Measurements from ENCODE around the gene MYH10. TPM values are rescaled to one million over a fixed set of nuclear protein-coding genes. Genes with fewer than 3 reads are reported as not detected.

The MYH10 gene
- total RNA-seq, 1 donor from 2014 or later = 218 TPM

DNA sequence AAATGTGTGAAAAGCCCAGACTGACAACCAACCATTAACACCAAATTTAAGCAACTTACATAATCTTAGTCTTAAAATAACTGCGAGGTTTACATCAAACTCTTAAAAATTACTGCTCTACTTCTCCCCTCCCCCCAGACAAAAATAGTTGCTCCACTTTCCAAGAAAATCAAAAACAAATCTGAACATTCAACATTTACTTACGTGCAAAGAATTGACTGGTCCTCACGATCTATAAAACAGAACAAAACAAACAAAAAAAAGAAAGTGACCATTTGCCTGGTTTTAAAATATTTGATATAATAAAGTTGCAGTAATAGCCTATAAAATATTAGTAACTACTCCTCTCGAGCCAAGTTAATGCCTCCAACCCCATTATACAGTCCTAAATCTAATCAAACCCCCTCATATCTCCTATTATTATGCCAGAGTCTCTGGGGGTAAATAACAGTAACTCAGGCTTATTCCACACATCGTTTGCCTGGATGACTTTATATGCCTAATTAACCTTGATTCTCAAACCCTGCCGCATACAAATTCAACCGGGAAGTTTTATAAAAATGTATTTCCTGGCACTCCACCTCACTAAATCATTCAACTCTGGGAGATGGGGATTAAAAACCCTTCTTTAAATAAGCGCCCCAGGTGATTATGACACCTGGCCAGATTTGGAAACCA is 41.5 kb downstream of the MYH10 start:
- no peak overlapping the region for H3K27ac Mint-ChIP-seq (ENCODE audit: unreplicated experiment)
- peaks cover 8% of the 10 kb centered on the region for H3K4me1 Mint-ChIP-seq (ENCODE audit: low read depth, unreplicated experiment)
- TF ChIP-seq, protein P1, sequence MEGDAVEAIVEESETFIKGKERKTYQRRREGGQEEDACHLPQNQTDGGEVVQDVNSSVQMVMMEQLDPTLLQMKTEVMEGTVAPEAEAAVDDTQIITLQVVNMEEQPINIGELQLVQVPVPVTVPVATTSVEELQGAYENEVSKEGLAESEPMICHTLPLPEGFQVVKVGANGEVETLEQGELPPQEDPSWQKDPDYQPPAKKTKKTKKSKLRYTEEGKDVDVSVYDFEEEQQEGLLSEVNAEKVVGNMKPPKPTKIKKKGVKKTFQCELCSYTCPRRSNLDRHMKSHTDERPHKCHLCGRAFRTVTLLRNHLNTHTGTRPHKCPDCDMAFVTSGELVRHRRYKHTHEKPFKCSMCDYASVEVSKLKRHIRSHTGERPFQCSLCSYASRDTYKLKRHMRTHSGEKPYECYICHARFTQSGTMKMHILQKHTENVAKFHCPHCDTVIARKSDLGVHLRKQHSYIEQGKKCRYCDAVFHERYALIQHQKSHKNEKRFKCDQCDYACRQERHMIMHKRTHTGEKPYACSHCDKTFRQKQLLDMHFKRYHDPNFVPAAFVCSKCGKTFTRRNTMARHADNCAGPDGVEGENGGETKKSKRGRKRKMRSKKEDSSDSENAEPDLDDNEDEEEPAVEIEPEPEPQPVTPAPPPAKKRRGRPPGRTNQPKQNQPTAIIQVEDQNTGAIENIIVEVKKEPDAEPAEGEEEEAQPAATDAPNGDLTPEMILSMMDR (IDR thresholded peaks at IDR 0.05; ENCODE audit: partially characterized antibody, unreplicated experiment) = no peak
- no peak for DNase-seq
- peaks cover 4% of the 10 kb centered on the region for H3K36me3 Mint-ChIP-seq (ENCODE audit: unreplicated experiment)
- no peak overlapping the region for H3K4me3 Mint-ChIP-seq (ENCODE audit: unreplicated experiment)
- H3K9me3 Mint-ChIP-seq (ENCODE audit: unreplicated experiment) = peaks cover 2% of the 10 kb centered on the region
- peaks cover 7% of the 10 kb centered on the region for H3K27me3 Mint-ChIP-seq (ENCODE audit: unreplicated experiment)

DNA sequence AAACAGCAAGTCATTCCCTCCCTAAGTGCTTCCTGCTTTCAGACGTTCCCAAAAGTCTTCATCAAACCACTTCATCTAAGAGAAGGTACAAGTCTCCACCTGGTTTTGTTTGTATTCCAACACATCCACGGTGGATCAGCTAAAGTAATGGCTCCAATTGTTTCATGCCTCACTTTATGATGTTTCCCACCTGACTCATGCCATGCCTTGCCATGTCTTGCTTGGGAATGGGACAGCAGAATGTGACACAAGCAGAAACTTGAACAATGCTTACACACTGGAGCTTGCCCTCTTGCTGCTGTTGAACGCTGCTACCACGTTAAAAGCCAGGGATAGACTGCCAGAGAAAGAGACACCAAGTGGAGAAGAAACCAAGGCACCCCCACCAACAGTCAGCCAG is 43.8 kb downstream of the MYH10 start:
- Mint-ChIP-seq H3K9me3 (ENCODE audit: unreplicated experiment) (peaks cover 2% of the 10 kb centered on the region), H3K27me3 (ENCODE audit: unreplicated experiment) (peaks cover 7% of the 10 kb centered on the region), H3K36me3 (ENCODE audit: unreplicated experiment) (peaks cover 4% of the 10 kb centered on the region), H3K4me1 (ENCODE audit: low read depth, unreplicated experiment) (peaks cover 8% of the 10 kb centered on the region), H3K27ac (ENCODE audit: unreplicated experiment) (no peak overlapping the region), H3K4me3 (ENCODE audit: unreplicated experiment) (no peak overlapping the region)
- TF ChIP-seq, protein P1 (IDR thresholded peaks at IDR 0.05; ENCODE audit: partially characterized antibody, unreplicated experiment) = no peak
- DNase-seq = no peak

DNA sequence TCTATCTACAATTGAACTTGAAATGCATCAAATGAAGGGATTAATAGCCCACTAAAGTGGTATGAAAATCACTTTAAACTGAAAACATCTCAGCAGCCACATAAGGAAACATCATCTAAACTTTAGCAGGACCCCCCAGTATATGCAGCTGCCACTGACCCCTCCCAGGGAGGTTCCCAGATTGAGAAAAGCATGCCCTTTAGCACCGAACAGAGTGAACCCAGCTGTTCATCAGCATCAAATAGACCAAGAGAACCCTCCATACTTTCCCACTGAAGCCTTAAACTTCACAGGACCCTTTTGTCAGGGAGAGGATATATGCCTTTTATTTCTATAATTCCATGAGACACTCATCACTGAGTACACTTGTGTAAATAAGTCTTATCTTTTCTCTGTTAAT is 44.6 kb downstream of the MYH10 start:
- Mint-ChIP-seq H3K4me1 (ENCODE audit: low read depth, unreplicated experiment) (peaks cover 8% of the 10 kb centered on the region), H3K27ac (ENCODE audit: unreplicated experiment) (no peak overlapping the region), H3K9me3 (ENCODE audit: unreplicated experiment) (peaks cover 2% of the 10 kb centered on the region)

DNA sequence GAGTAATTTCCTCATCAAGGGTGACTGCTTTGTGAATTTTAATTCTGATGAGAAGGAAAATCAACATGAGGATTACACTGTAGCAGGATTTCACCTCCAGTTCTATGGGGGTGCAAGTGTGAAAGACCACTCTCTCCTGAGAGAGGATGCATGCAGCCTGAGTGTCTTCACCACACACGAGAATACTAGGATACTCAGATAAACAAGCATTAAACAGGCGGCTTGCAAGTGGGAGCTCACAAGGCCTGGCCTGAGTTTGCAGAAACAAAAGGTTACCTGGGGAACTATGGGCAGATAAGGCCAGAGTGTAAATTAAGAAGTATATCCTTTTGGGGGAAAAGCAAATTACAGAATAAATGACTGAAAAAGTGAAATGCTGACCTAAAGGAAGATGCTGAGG is 46.6 kb downstream of the MYH10 start:
- H3K27me3 Mint-ChIP-seq (ENCODE audit: unreplicated experiment) = peaks cover 7% of the 10 kb centered on the region
- no peak for DNase-seq
- no peaks in the 10 kb centered on the region for H3K9me3 Mint-ChIP-seq (ENCODE audit: unreplicated experiment)
- H3K4me1 Mint-ChIP-seq (ENCODE audit: low read depth, unreplicated experiment) = peaks cover 8% of the 10 kb centered on the region
- TF ChIP-seq, protein P1 (IDR thresholded peaks at IDR 0.05; ENCODE audit: partially characterized antibody, unreplicated experiment) = no peak
- H3K36me3 Mint-ChIP-seq (ENCODE audit: unreplicated experiment) = peaks cover 4% of the 10 kb centered on the region
- H3K27ac Mint-ChIP-seq (ENCODE audit: unreplicated experiment) = no peak overlapping the region
- no peak overlapping the region for H3K4me3 Mint-ChIP-seq (ENCODE audit: unreplicated experiment)

More for the DNA sequence above, 44.6 kb downstream of the MYH10 start:
- TF ChIP-seq, protein P1 (IDR thresholded peaks at IDR 0.05; ENCODE audit: partially characterized antibody, unreplicated experiment) = no peak
- no peak for DNase-seq
- Mint-ChIP-seq H3K27me3 (ENCODE audit: unreplicated experiment) (peaks cover 7% of the 10 kb centered on the region), H3K4me3 (ENCODE audit: unreplicated experiment) (no peak overlapping the region), H3K36me3 (ENCODE audit: unreplicated experiment) (peaks cover 4% of the 10 kb centered on the region)

DNA sequence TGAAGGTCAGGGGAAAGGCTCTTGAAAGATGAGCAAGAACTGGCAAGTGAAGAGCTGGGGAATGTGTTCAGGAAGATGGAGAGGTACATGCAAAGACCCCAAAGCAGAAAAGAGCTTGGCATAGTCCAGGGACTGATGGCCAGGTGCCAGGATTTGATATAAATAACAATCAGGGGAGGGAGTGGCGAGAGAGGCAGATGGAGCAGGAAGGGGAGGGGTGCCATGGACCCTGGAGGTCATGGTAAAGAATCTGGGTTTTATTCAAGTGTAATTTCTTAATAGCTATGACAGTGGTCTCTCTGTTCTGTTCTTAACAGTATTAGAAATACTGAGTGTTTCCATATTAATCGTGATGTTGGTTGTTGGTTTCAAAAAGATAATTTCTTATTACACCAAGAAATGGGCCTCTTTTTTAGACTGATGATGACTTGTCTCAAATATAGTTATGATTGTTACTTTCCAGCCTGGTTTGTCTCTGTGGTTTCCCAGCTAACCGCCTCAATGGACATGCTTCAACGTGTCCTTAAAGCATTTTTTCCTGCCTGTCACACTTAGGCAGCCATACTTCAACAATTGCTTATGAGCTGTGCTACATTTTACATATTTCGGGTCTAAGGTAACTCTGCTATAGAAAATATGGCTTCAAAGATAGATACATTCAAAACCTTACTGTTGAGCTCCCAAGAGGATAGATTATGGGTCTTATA is 49.4 kb downstream of the MYH10 start:
- Mint-ChIP-seq H3K27me3 (ENCODE audit: unreplicated experiment) (no peaks in the 10 kb centered on the region), H3K27ac (ENCODE audit: unreplicated experiment) (no peak overlapping the region), H3K9me3 (ENCODE audit: unreplicated experiment) (no peaks in the 10 kb centered on the region), H3K36me3 (ENCODE audit: unreplicated experiment) (no peaks in the 10 kb centered on the region), H3K4me3 (ENCODE audit: unreplicated experiment) (no peak overlapping the region), H3K4me1 (ENCODE audit: low read depth, unreplicated experiment) (peaks cover 5% of the 10 kb centered on the region)
- DNase-seq = no peak
- TF ChIP-seq, protein P1 (IDR thresholded peaks at IDR 0.05; ENCODE audit: partially characterized antibody, unreplicated experiment) = no peak

All from glutamatergic neuron (in vitro differentiated cells).